Immature natural killer cell (primary cell): Measurements from ENCODE around the gene TRIP12. TPM values are rescaled to one million over a fixed set of nuclear protein-coding genes. Genes with fewer than 3 reads are reported as not detected.

Experiments used
- DNase-seq, 3 donors: peaks; one replicate each; pipeline ENCODE4 v3.0.0; 2022; ENCODE audit warnings: mixed read lengths in 1 of 3
- H3K27ac Mint-ChIP-seq, 6 donors: one replicate each; pipeline ENCODE4 v1.8.0; 2020; ENCODE audit warnings: mixed read lengths in 6 of 6, mild to moderate bottlenecking in 5 of 6, inconsistent platforms in 4 of 6, moderate library complexity in 3 of 6
- H3K27me3 Mint-ChIP-seq, 3 donors: one replicate each; pipeline ENCODE4 v1.8.0; 2020 to 2021; ENCODE audit warnings: low read depth in 3 of 3, mild to moderate bottlenecking in 3 of 3, mixed read lengths in 3 of 3, moderate library complexity in 3 of 3, inconsistent platforms in 1 of 3
- H3K36me3 Mint-ChIP-seq, 3 donors: one replicate each; pipeline ENCODE4 v1.8.0; 2020; ENCODE audit warnings: mixed read lengths in 3 of 3, inconsistent platforms in 2 of 3, mild to moderate bottlenecking in 2 of 3
- H3K4me1 Mint-ChIP-seq, 2 donors: one replicate each; pipeline ENCODE4 v1.8.0; 2020; ENCODE audit warnings: inconsistent platforms in 2 of 2, mild to moderate bottlenecking in 2 of 2, mixed read lengths in 2 of 2, moderate library complexity in 1 of 2
- H3K4me3 Mint-ChIP-seq, 5 donors: one replicate each; pipeline ENCODE4 v1.8.0; 2020; ENCODE audit warnings: mild to moderate bottlenecking in 5 of 5, mixed read lengths in 5 of 5, inconsistent platforms in 3 of 5, moderate library complexity in 3 of 5
- H3K9me3 Mint-ChIP-seq, 6 donors: one replicate each; pipeline ENCODE4 v1.8.0; 2020; ENCODE audit warnings: mild to moderate bottlenecking in 6 of 6, mixed read lengths in 6 of 6, inconsistent platforms in 4 of 6, moderate library complexity in 3 of 6
- polyA plus RNA-seq, 3 donors: library from polyadenylated mRNA; unstranded; fragments of 300-500 nt; fragmentation: Illumina TruSeq; gene quantifications; one replicate each; pipeline ENCODE4 v1.2.3, GENCODE V29; 2021

TRIP12 gene
- polyA plus RNA-seq, 3 donors from 2014 or later, result 13.5 to 69.4 (median 26.0) TPM

DNA sequence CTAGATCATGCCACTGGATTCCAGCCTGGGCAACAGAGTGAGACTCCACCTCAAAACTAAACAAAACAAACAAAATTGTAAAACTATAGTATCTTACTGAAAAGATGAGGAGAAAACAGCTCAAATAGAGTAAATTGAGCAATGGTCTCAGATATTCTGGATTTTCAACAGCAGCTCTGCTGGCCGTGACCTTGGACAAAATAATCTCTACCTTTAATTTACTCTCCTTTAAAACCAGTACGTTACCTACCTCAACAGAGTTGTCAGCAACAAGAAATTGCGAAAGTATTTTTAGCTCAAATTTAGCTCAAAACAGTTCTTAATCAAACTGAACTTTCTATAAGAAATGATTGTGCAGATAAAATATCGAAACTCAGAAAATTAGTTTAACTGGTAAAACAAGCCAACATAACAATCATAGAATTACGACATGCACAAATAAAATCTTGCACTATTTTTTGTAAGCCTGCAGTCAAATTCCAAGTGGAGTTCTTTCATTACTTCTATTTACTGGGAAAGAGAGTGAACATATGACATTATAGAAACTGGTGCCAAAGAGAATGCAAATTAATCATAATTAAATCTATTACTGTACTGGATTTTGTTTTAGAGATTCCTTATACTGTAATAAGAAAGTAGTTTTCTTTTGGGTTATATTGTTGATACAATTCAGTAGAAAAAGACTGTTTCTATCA, 40.8 kb downstream of the TRIP12 start:
- Mint-ChIP-seq H3K4me1 (peaks cover 32 to 50% of the 10 kb centered on the region in 2 donors), H3K4me3 (no peak overlapping the region), H3K27ac (peak overlapping the region in 2 of 6 donors; percentile 4 to 5), H3K9me3 (no peaks in the 10 kb centered on the region), H3K27me3 (no peaks in the 10 kb centered on the region), H3K36me3 (peaks cover 5 to 9% (median 6%) of the 10 kb centered on the region in 3 donors)
- no peak for DNase-seq

- peak overlapping the region in 3 of 6 donors; percentile 30 to 44 (median 39) for H3K27ac Mint-ChIP-seq
- peaks cover 6 to 13% (median 9%) of the 10 kb centered on the region in 3 donors for H3K36me3 Mint-ChIP-seq
- H3K4me1 Mint-ChIP-seq, result peaks cover 29 to 50% of the 10 kb centered on the region in 2 donors
These were observed 42.4 kb downstream of the TRIP12 start for GRCh38 chr2:229879191-229879950.

DNA sequence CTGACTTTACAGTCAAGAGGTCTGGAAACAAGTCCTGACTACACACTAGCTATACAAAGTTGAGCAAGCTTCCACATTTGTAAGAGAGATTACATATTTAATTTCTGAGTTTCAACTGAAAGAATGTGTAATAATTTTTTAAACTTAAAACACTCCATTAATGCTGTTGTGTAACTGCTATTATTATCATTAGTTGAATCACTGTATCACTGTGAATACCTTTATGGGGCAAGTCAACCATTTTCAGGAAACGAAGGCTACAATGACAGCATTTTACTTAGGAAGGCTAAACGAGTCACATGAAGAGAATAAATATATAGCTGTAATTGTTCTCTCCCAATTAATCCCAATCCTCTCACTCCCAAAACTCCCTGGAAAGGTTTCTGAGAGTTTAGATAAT, 46.3 kb downstream of the TRIP12 start:
- no peaks in the 10 kb centered on the region for H3K9me3 Mint-ChIP-seq
- peaks cover 6 to 13% (median 9%) of the 10 kb centered on the region in 3 donors for H3K36me3 Mint-ChIP-seq
- no peaks in the 10 kb centered on the region for H3K27me3 Mint-ChIP-seq
- peak overlapping the region in 3 of 6 donors; percentile 4 to 22 (median 8) for H3K27ac Mint-ChIP-seq
- no peak overlapping the region for H3K4me3 Mint-ChIP-seq
- DNase-seq, result no peak
- H3K4me1 Mint-ChIP-seq, result peaks cover 28 to 54% of the 10 kb centered on the region in 2 donors

More at GRCh38 chr2:229879191-229879950, 42.4 kb downstream of the TRIP12 start:
- H3K27me3 Mint-ChIP-seq, result no peaks in the 10 kb centered on the region
- DNase-seq, result no peak
- H3K9me3 Mint-ChIP-seq, result no peaks in the 10 kb centered on the region
- no peak overlapping the region for H3K4me3 Mint-ChIP-seq

DNA sequence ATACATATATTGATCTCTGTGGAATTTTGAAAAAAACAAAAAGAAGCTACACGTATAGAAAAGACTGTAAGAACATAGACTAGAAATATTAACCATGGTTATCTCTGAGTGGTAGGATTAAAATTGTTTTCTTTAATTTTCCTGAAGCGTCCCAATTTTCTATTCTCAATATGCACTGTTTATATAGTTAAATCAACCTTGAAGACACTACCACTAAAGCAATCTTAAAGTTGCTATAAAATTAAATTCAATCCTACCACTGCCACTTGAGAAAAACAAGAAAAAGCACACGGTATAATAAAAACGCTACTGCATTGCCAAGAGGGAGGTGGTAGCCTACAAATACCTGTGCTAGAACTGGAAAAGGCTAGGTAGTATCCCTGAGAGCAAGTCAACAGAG, 47.2 kb downstream of the TRIP12 start:
- Mint-ChIP-seq H3K9me3 (no peaks in the 10 kb centered on the region), H3K4me1 (peaks cover 37 to 63% of the 10 kb centered on the region in 2 donors), H3K36me3 (peaks cover 6 to 13% (median 13%) of the 10 kb centered on the region in 3 donors), H3K4me3 (no peak overlapping the region), H3K27ac (peak overlapping the region in 4 of 6 donors; percentile 4 to 70 (median 12)), H3K27me3 (no peaks in the 10 kb centered on the region)
- DNase-seq, result no peak

GRCh38 chr2:229873123-229873581, 48.7 kb downstream of the TRIP12 start:
- H3K4me1 Mint-ChIP-seq, result peaks cover 49 to 72% of the 10 kb centered on the region in 2 donors
- no peaks in the 10 kb centered on the region for H3K27me3 Mint-ChIP-seq
- no peak for DNase-seq
- H3K9me3 Mint-ChIP-seq, result no peaks in the 10 kb centered on the region
- H3K27ac Mint-ChIP-seq, result peak overlapping the region; percentile 15 to 67 (median 44)
- H3K36me3 Mint-ChIP-seq, result peaks cover 0 to 8% (median 8%) of the 10 kb centered on the region in 3 donors
- H3K4me3 Mint-ChIP-seq, result peak overlapping the region in 1 of 5 donors; percentile 14

DNA sequence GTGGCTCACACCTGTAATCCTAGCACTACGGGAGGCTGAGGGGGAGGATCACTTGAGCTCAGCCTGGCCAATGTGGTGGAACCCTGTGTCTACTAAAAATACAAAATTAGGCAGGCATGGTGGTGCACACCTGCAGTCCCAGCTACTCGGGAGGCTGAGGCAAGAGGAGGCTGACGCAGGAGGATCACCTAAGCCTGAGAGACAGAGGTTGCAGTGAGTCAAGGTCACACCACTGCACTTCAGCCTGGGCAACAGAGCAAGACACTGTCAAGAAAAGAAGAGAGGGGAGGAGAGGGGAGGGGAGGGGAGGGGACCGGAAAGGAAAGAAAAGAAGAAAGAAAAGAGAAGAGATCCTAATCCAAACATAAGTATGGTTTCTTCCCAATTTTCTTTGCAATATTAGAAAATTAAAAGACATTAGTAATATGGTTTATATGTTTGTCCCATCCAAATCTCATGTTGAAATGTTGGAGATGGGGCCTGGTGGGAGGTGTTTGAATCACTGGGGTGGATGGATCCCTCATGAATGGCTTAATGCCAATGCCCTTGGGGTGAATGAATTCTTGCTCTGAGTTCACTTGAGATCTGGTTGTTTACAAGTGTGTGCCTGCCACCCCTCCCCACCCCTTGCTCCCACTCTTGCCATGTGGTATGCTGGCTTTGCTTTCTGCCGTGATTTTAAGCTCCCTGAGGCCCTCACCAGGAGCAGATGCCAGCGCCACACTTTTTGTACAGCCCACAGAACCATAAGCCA, 50.7 kb downstream of the TRIP12 start:
- Mint-ChIP-seq H3K4me3 (no peak overlapping the region), H3K9me3 (no peaks in the 10 kb centered on the region), H3K36me3 (peaks cover 0 to 8% (median 4%) of the 10 kb centered on the region in 3 donors), H3K27ac (no peak overlapping the region), H3K27me3 (no peaks in the 10 kb centered on the region), H3K4me1 (peaks cover 57 to 93% of the 10 kb centered on the region in 2 donors)
- DNase-seq, result no peak

DNA sequence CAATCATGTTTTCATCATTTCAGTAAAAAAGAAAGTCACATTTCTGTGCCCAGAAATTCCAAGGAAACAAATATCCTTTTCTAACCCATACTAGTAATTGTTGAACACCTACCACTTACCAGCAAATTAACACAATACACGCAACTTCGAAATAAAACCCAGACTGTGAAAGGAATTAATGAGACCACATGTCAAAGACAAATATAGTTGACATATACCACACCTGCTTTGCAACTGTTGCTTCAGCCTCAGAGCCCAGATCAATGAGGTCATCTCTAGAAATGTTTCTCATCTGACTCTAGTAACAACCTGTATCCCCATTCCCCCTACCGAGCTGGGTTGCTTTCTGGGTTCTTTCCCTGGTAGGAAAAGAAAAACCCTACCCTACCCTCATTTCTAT, 52.6 kb downstream of the TRIP12 start:
- H3K4me1 Mint-ChIP-seq, result peaks cover 60 to 90% of the 10 kb centered on the region in 2 donors
- peaks cover 0 to 4% (median 0%) of the 10 kb centered on the region in 3 donors for H3K36me3 Mint-ChIP-seq
- H3K27me3 Mint-ChIP-seq, result no peaks in the 10 kb centered on the region
- no peak for DNase-seq
- H3K27ac Mint-ChIP-seq, result peak overlapping the region in 1 of 6 donors; percentile 4
- H3K4me3 Mint-ChIP-seq, result no peak overlapping the region
- no peaks in the 10 kb centered on the region for H3K9me3 Mint-ChIP-seq

DNA sequence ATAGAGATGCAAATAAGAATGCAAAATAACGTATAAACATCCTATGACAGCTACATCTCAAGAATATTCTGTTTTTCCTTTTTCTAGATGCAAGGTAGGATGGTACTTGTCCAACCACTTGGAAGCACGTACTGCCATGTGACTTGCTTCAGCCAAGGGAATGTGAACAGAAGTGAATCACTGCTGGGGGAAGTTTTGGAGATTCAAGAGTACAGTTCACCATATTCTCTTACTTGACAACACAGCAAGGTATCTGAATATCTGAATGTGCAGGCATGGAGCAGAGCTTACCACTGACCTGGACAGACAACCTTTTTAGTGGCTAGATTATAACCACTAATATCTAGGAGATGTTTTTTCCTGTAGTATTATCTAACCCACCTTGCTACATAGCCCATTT, 53.0 kb downstream of the TRIP12 start:
- DNase-seq, result no peak
- Mint-ChIP-seq H3K4me3 (no peak overlapping the region), H3K9me3 (no peaks in the 10 kb centered on the region), H3K27ac (no peak overlapping the region), H3K27me3 (peaks cover 0 to 2% (median 0%) of the 10 kb centered on the region in 3 donors), H3K36me3 (peaks cover 0 to 4% (median 0%) of the 10 kb centered on the region in 3 donors), H3K4me1 (peaks cover 61 to 90% of the 10 kb centered on the region in 2 donors)

DNA sequence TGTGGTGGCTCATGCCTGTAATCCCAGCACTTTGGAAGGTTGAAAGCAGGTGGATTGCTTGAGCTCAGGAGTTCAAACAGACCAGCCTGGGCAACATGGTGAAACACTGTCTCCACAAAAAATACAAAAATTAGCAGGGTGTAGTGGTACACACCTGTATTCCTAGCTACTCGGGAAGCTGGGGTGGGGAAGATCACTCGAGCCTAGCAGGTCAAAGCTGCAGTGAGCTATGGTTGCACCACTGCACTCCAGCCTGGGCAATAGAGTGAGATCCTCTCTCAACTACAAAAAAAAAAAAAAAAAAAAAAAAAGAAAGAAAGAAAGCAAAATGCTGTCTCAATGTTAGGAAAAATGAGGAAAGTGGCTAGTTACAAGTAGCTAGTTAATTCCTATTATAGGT, 56.8 kb downstream of the TRIP12 start:
- peak overlapping the region in 2 of 6 donors; percentile 22 to 56 for H3K27ac Mint-ChIP-seq
- H3K4me1 Mint-ChIP-seq, result peaks cover 48 to 87% of the 10 kb centered on the region in 2 donors
- no peak for DNase-seq
- H3K27me3 Mint-ChIP-seq, result peaks cover 0 to 2% (median 0%) of the 10 kb centered on the region in 3 donors
- no peak overlapping the region for H3K4me3 Mint-ChIP-seq
- no peaks in the 10 kb centered on the region for H3K9me3 Mint-ChIP-seq
- H3K36me3 Mint-ChIP-seq, result peaks cover 0 to 4% (median 0%) of the 10 kb centered on the region in 3 donors

DNA sequence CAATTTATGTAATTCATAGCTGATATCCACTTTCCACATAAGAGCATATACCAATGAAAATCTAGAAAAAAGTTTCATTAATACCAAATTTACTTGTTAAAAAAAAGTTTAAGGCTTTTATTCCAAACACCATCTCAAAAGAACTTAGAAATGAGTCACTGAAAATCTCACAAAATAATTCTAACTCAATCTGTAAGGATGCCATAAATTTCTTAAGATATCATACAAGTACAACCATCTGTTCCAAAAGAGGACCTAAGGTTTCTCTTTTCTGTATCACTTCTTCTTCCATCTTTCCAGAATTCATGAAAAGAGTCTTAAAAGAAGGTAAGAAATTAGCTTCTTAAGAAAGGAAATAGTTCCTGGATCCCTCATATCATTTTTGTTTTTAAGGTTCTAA, 60.4 kb downstream of the TRIP12 start:
- Mint-ChIP-seq H3K4me1 (peaks cover 29 to 84% of the 10 kb centered on the region in 2 donors), H3K27ac (no peak overlapping the region), H3K9me3 (no peaks in the 10 kb centered on the region), H3K4me3 (no peak overlapping the region), H3K36me3 (peaks cover 7 to 22% (median 11%) of the 10 kb centered on the region in 3 donors), H3K27me3 (peaks cover 0 to 2% (median 0%) of the 10 kb centered on the region in 3 donors)
- no peak for DNase-seq

DNA sequence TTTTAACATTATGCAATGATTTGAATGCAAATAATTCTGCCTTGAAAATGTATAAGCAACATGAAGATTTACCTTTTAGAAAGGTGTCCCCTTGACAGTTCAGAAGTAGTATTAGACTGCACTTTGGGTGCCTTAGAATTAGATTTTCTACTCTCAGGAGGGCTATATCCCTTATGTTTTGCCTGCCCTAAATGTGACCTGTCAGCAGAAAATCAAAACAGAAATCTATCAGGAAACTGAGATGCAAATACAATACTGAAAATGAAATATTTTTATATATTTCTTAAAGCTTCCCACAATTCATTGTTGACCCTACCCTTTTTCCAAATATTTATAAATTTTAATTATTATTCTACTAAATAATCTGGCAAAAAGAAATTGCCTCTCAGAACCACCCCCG, 61.5 kb downstream of the TRIP12 start:
- DNase-seq, result no peak
- Mint-ChIP-seq H3K36me3 (peaks cover 7 to 22% (median 15%) of the 10 kb centered on the region in 3 donors), H3K4me1 (peaks cover 31 to 84% of the 10 kb centered on the region in 2 donors), H3K9me3 (no peaks in the 10 kb centered on the region), H3K4me3 (no peak overlapping the region), H3K27ac (peak overlapping the region in 1 of 6 donors; percentile 24), H3K27me3 (peaks cover 0 to 2% (median 0%) of the 10 kb centered on the region in 3 donors)

- H3K36me3 Mint-ChIP-seq, result peaks cover 7 to 22% (median 21%) of the 10 kb centered on the region in 3 donors
- H3K4me3 Mint-ChIP-seq, result no peak overlapping the region
- H3K27ac Mint-ChIP-seq, result no peak overlapping the region
- peaks cover 27 to 80% of the 10 kb centered on the region in 2 donors for H3K4me1 Mint-ChIP-seq
- no peaks in the 10 kb centered on the region for H3K9me3 Mint-ChIP-seq
- no peaks in the 10 kb centered on the region for H3K27me3 Mint-ChIP-seq
- DNase-seq, result no peak
These were observed 63.5 kb downstream of the TRIP12 start for GRCh38 chr2:229858351-229858750.

GRCh38 chr2:229857634-229858033, 64.2 kb downstream of the TRIP12 start:
- H3K9me3 Mint-ChIP-seq, result no peaks in the 10 kb centered on the region
- H3K36me3 Mint-ChIP-seq, result peaks cover 7 to 21% (median 20%) of the 10 kb centered on the region in 3 donors
- H3K27ac Mint-ChIP-seq, result peak overlapping the region in 5 of 6 donors; percentile 11 to 44 (median 24)
- H3K4me1 Mint-ChIP-seq, result peaks cover 31 to 83% of the 10 kb centered on the region in 2 donors
- H3K27me3 Mint-ChIP-seq, result no peaks in the 10 kb centered on the region
- no peak for DNase-seq
- H3K4me3 Mint-ChIP-seq, result no peak overlapping the region
